Osteocyte (in vitro differentiated cells): ENCODE results near the gene CCL4. TPM values are rescaled to one million over a fixed set of nuclear protein-coding genes. Genes with fewer than 3 reads are reported as not detected.
"Not testable (repeated sequence)": the region's sequence is repeated elsewhere in the genome, so short reads cannot be mapped to it uniquely, and the experiment has no call there.

Experiments used
- DNase-seq: peaks from one replicate; pipeline ENCODE4 v3.0.0; 2021; ENCODE audit warnings: mixed read lengths; ENCODE audit not compliant: unreplicated experiment; ENCODE audit errors: extremely low spot score
- H3K27ac Mint-ChIP-seq: one replicate; pipeline ENCODE4 v1.8.0; 2021; ENCODE audit warnings: mild to moderate bottlenecking, mixed read lengths; ENCODE audit not compliant: unreplicated experiment
- H3K27me3 Mint-ChIP-seq: one replicate; pipeline ENCODE4 v1.8.0; 2021; ENCODE audit warnings: mixed read lengths; ENCODE audit not compliant: unreplicated experiment
- H3K36me3 Mint-ChIP-seq: one replicate; pipeline ENCODE4 v1.8.0; 2021; ENCODE audit warnings: mixed read lengths; ENCODE audit not compliant: unreplicated experiment
- H3K4me1 Mint-ChIP-seq: one replicate; pipeline ENCODE4 v1.8.0; 2021; ENCODE audit warnings: mixed read lengths; ENCODE audit not compliant: unreplicated experiment
- H3K4me3 Mint-ChIP-seq: one replicate; pipeline ENCODE4 v1.8.0; 2021; ENCODE audit warnings: mild to moderate bottlenecking, moderate library complexity, mixed read lengths; ENCODE audit not compliant: unreplicated experiment
- H3K9me3 Mint-ChIP-seq: one replicate; pipeline ENCODE4 v1.8.0; 2021; ENCODE audit warnings: mixed read lengths; ENCODE audit not compliant: unreplicated experiment
- CTCF ChIP-seq: fragments of 200-600 bp; sonication (generic); IDR thresholded peaks from 2 replicates; pipeline ENCODE4 v1.5.0; 2021; ENCODE audit warnings: antibody characterized with exemption, mild to moderate bottlenecking, moderate library complexity
- total RNA-seq: library from RNA; stranded (reverse); gene quantifications from 2 replicates; pipeline ENCODE4 v1.2.1, GENCODE V29; 2021

The CCL4 gene
- total RNA-seq, 1 donor from 2014 or later: not detected

GRCh38 chr17:36085765-36086164 is 17.9 kb upstream of the CCL4 start:
- Mint-ChIP-seq H3K4me3 (no peak overlapping the region), H3K9me3 (no peaks in the 10 kb centered on the region), H3K27ac (no peak overlapping the region), H3K4me1 (no peaks in the 10 kb centered on the region), H3K36me3 (no peaks in the 10 kb centered on the region), H3K27me3 (peaks cover 10% of the 10 kb centered on the region)
- no peak for TF ChIP-seq CTCF
- DNase-seq: no peak

- H3K9me3 Mint-ChIP-seq: no peaks in the 10 kb centered on the region
- H3K4me3 Mint-ChIP-seq: no peak overlapping the region
- H3K36me3 Mint-ChIP-seq: no peaks in the 10 kb centered on the region
- no peaks in the 10 kb centered on the region for H3K4me1 Mint-ChIP-seq
- no peak for DNase-seq
- peaks cover 14% of the 10 kb centered on the region for H3K27me3 Mint-ChIP-seq
- no peak for TF ChIP-seq CTCF
- H3K27ac Mint-ChIP-seq: no peak overlapping the region
These were observed 16.8 kb upstream of the CCL4 start for GRCh38 chr17:36086791-36087190.

- DNase-seq, H3K36me3 Mint-ChIP-seq, H3K4me3 Mint-ChIP-seq, H3K4me1 Mint-ChIP-seq, H3K9me3 Mint-ChIP-seq, H3K27ac Mint-ChIP-seq: not testable (repeated sequence)
- H3K27me3 Mint-ChIP-seq: peaks cover 13% of the 10 kb centered on the region
These were observed 16.2 kb upstream of the CCL4 start for GRCh38 chr17:36087471-36087870.

GRCh38 chr17:36087897-36088572 is 15.6 kb upstream of the CCL4 start:
- not testable (repeated sequence) for DNase-seq, H3K4me1 Mint-ChIP-seq, H3K27ac Mint-ChIP-seq, H3K36me3 Mint-ChIP-seq, H3K4me3 Mint-ChIP-seq, H3K9me3 Mint-ChIP-seq
- H3K27me3 Mint-ChIP-seq: peaks cover 13% of the 10 kb centered on the region

GRCh38 chr17:36088670-36089338 is 14.8 kb upstream of the CCL4 start:
- Mint-ChIP-seq H3K27me3 (peaks cover 11% of the 10 kb centered on the region), H3K9me3 (no peaks in the 10 kb centered on the region), H3K27ac (no peak overlapping the region), H3K4me1 (no peaks in the 10 kb centered on the region), H3K36me3 (no peaks in the 10 kb centered on the region), H3K4me3 (no peak overlapping the region)
- no peak for TF ChIP-seq CTCF
- DNase-seq: no peak

GRCh38 chr17:36089339-36089865 is 14.2 kb upstream of the CCL4 start:
- Mint-ChIP-seq H3K4me3 (no peak overlapping the region), H3K27ac (no peak overlapping the region), H3K27me3 (peaks cover 11% of the 10 kb centered on the region), H3K4me1 (no peaks in the 10 kb centered on the region), H3K36me3 (no peaks in the 10 kb centered on the region), H3K9me3 (no peaks in the 10 kb centered on the region)
- no peak for TF ChIP-seq CTCF
- DNase-seq: no peak
